Measurements from ENCODE around the gene CDH15. TPM values are rescaled to one million over a fixed set of nuclear protein-coding genes. Genes with fewer than 3 reads are reported as not detected.

The CDH15 gene
- total and polyA plus RNA-seq, 2 of the 13 experiments (the other 11 are each of a cell fraction or from before 2014, with no cell fraction given): 0.74 to 2.2 TPM

DNA sequence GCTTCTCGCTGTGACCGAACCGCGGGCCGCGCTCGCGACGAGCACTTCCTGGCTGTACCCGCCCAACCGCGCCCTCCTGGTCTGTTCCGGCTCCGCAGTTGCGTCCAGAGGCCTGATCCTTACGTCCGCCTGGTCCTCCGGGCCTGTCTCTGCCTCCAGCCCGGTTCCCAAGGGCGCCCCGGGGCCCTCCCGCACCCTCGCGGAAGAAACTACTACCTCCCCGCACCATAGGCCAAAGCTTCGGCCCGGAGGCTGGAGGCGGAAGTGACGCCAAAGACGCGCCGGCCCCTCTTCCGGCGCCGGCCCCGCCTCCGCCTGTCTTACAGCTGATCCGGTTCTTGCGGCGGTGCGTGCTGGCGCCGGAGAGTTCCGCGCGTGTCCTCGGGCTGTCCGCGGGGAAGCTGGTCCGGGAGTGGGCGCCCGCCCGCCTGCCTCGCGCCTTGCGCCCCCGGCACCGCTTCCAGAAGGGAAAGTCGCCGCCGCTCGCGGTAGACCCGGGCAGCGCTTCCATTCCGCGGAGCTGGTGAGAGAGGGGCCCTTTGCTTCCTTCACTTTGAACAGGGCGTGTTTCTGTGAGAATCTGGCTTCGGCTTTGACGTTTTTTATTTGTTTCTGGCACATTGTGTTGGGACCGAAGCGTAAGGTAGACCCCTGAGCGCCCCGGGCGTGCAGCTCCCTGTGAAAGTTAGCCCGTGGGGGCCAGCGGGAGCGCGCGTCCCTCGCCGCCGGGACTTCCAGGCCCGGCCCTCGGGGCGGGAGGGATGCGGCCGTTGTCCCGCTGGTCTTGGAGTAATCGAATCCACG, 46.0 kb downstream of the CDH15 start, which contains the start of gene ZNF778 (continued):
- TF ChIP-seq, protein P1, sequence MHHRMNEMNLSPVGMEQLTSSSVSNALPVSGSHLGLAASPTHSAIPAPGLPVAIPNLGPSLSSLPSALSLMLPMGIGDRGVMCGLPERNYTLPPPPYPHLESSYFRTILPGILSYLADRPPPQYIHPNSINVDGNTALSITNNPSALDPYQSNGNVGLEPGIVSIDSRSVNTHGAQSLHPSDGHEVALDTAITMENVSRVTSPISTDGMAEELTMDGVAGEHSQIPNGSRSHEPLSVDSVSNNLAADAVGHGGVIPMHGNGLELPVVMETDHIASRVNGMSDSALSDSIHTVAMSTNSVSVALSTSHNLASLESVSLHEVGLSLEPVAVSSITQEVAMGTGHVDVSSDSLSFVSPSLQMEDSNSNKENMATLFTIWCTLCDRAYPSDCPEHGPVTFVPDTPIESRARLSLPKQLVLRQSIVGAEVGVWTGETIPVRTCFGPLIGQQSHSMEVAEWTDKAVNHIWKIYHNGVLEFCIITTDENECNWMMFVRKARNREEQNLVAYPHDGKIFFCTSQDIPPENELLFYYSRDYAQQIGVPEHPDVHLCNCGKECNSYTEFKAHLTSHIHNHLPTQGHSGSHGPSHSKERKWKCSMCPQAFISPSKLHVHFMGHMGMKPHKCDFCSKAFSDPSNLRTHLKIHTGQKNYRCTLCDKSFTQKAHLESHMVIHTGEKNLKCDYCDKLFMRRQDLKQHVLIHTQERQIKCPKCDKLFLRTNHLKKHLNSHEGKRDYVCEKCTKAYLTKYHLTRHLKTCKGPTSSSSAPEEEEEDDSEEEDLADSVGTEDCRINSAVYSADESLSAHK (CRISPR knock-in tag; IDR thresholded peaks at IDR 0.05; ENCODE audit: borderline replicate concordance): 0 out of 2 replicates have a peak, but pooled peaks have one; percentile 28
- TF ChIP-seq SPEN (CRISPR knock-in tag; IDR thresholded peaks at IDR 0.05; ENCODE audit: low read depth) (peak; percentile 99), ZFX (CRISPR knock-in tag; IDR thresholded peaks at IDR 0.05; ENCODE audit: low read depth) (peak; percentile 100), KLF11 (CRISPR knock-in tag; IDR thresholded peaks at IDR 0.05) (no peak; the same call in 1 of the 2 replicates), ZFY (CRISPR knock-in tag; IDR thresholded peaks at IDR 0.05) (peak; percentile 99), SMARCE1 (IDR thresholded peaks at IDR 0.05; ENCODE audit: borderline replicate concordance) (no peak), NFE2L2 (IDR thresholded peaks at IDR 0.05; ENCODE audit: low read length) (no peak), EHMT2 (IDR thresholded peaks at IDR 0.05; ENCODE audit: borderline replicate concordance, low read depth, low read length) (no peak), ZBTB3 (CRISPR knock-in tag; IDR thresholded peaks at IDR 0.05; ENCODE audit: borderline replicate concordance, low read depth) (no peak)
- TF ChIP-seq, protein P2, sequence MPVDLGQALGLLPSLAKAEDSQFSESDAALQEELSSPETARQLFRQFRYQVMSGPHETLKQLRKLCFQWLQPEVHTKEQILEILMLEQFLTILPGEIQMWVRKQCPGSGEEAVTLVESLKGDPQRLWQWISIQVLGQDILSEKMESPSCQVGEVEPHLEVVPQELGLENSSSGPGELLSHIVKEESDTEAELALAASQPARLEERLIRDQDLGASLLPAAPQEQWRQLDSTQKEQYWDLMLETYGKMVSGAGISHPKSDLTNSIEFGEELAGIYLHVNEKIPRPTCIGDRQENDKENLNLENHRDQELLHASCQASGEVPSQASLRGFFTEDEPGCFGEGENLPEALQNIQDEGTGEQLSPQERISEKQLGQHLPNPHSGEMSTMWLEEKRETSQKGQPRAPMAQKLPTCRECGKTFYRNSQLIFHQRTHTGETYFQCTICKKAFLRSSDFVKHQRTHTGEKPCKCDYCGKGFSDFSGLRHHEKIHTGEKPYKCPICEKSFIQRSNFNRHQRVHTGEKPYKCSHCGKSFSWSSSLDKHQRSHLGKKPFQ (CRISPR knock-in tag; IDR thresholded peaks at IDR 0.05; ENCODE audit: insufficient replicate concordance): peak; percentile 58
- TF ChIP-seq, protein P3, sequence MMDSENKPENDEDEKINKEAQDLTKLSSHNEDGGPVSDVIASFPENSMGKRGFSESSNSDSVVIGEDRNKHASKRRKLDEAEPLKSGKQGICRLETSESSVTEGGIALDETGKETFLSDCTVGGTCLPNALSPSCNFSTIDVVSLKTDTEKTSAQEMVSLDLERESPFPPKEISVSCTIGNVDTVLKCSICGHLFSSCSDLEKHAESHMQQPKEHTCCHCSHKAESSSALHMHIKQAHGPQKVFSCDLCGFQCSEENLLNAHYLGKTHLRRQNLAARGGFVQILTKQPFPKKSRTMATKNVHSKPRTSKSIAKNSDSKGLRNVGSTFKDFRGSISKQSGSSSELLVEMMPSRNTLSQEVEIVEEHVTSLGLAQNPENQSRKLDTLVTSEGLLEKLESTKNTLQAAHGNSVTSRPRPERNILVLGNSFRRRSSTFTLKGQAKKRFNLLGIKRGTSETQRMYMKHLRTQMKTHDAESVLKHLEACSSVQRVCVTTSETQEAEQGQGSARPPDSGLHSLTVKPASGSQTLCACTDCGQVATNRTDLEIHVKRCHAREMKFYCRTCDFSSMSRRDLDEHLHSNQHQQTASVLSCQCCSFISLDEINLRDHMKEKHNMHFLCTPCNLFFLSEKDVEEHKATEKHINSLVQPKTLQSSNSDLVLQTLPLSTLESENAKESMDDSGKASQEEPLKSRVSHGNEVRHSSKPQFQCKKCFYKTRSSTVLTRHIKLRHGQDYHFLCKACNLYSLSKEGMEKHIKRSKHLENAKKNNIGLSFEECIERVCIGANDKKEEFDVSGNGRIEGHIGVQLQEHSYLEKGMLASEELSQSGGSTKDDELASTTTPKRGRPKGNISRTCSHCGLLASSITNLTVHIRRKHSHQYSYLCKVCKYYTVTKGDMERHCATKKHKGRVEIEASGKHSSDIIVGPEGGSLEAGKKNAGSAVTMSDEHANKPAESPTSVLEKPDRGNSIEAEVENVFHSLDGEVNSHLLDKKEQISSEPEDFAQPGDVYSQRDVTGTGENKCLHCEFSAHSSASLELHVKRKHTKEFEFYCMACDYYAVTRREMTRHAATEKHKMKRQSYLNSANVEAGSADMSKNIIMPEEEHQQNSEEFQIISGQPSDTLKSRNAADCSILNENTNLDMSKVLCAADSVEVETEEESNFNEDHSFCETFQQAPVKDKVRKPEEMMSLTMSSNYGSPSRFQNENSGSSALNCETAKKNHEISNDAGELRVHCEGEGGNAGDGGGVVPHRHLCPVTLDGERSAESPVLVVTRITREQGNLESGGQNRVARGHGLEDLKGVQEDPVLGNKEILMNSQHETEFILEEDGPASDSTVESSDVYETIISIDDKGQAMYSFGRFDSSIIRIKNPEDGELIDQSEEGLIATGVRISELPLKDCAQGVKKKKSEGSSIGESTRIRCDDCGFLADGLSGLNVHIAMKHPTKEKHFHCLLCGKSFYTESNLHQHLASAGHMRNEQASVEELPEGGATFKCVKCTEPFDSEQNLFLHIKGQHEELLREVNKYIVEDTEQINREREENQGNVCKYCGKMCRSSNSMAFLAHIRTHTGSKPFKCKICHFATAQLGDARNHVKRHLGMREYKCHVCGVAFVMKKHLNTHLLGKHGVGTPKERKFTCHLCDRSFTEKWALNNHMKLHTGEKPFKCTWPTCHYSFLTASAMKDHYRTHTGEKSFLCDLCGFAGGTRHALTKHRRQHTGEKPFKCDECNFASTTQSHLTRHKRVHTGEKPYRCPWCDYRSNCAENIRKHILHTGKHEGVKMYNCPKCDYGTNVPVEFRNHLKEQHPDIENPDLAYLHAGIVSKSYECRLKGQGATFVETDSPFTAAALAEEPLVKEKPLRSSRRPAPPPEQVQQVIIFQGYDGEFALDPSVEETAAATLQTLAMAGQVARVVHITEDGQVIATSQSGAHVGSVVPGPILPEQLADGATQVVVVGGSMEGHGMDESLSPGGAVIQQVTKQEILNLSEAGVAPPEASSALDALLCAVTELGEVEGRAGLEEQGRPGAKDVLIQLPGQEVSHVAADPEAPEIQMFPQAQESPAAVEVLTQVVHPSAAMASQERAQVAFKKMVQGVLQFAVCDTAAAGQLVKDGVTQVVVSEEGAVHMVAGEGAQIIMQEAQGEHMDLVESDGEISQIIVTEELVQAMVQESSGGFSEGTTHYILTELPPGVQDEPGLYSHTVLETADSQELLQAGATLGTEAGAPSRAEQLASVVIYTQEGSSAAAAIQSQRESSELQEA (CRISPR knock-in tag; IDR thresholded peaks at IDR 0.05; ENCODE audit: not compliant biosample characterization): peak; percentile 96
- TF ChIP-seq, protein P4, sequence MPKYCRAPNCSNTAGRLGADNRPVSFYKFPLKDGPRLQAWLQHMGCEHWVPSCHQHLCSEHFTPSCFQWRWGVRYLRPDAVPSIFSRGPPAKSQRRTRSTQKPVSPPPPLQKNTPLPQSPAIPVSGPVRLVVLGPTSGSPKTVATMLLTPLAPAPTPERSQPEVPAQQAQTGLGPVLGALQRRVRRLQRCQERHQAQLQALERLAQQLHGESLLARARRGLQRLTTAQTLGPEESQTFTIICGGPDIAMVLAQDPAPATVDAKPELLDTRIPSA (CRISPR knock-in tag; IDR thresholded peaks at IDR 0.05; ENCODE audit: borderline replicate concordance): peak; percentile 69; the same call in 1 of the 2 replicates
- TF ChIP-seq, protein P5, sequence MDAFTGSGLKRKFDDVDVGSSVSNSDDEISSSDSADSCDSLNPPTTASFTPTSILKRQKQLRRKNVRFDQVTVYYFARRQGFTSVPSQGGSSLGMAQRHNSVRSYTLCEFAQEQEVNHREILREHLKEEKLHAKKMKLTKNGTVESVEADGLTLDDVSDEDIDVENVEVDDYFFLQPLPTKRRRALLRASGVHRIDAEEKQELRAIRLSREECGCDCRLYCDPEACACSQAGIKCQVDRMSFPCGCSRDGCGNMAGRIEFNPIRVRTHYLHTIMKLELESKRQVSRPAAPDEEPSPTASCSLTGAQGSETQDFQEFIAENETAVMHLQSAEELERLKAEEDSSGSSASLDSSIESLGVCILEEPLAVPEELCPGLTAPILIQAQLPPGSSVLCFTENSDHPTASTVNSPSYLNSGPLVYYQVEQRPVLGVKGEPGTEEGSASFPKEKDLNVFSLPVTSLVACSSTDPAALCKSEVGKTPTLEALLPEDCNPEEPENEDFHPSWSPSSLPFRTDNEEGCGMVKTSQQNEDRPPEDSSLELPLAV (CRISPR knock-in tag; conservative IDR thresholded peaks at IDR 0.05; ENCODE audit: low read depth): no peak
